Osteocyte (in vitro differentiated cells): Measurements from ENCODE around the gene COTL1. TPM values are rescaled to one million over a fixed set of nuclear protein-coding genes. Genes with fewer than 3 reads are reported as not detected.

Source experiments
- DNase-seq: peaks from one replicate; pipeline ENCODE4 v3.0.0; 2021; ENCODE audit warnings: mixed read lengths; ENCODE audit not compliant: unreplicated experiment; ENCODE audit errors: extremely low spot score
- H3K27ac Mint-ChIP-seq: one replicate; pipeline ENCODE4 v1.8.0; 2021; ENCODE audit warnings: mild to moderate bottlenecking, mixed read lengths; ENCODE audit not compliant: unreplicated experiment
- H3K27me3 Mint-ChIP-seq: one replicate; pipeline ENCODE4 v1.8.0; 2021; ENCODE audit warnings: mixed read lengths; ENCODE audit not compliant: unreplicated experiment
- H3K36me3 Mint-ChIP-seq: one replicate; pipeline ENCODE4 v1.8.0; 2021; ENCODE audit warnings: mixed read lengths; ENCODE audit not compliant: unreplicated experiment
- H3K4me1 Mint-ChIP-seq: one replicate; pipeline ENCODE4 v1.8.0; 2021; ENCODE audit warnings: mixed read lengths; ENCODE audit not compliant: unreplicated experiment
- H3K4me3 Mint-ChIP-seq: one replicate; pipeline ENCODE4 v1.8.0; 2021; ENCODE audit warnings: mild to moderate bottlenecking, moderate library complexity, mixed read lengths; ENCODE audit not compliant: unreplicated experiment
- H3K9me3 Mint-ChIP-seq: one replicate; pipeline ENCODE4 v1.8.0; 2021; ENCODE audit warnings: mixed read lengths; ENCODE audit not compliant: unreplicated experiment
- total RNA-seq: library from RNA; stranded (reverse); gene quantifications from 2 replicates; pipeline ENCODE4 v1.2.1, GENCODE V29; 2021
- TF ChIP-seq, protein P1 (sequence below): fragments of 200-600 bp; sonication (generic); IDR thresholded peaks from 2 replicates; pipeline ENCODE4 v1.5.0; 2021; ENCODE audit warnings: antibody characterized with exemption, mild to moderate bottlenecking, moderate library complexity

COTL1 gene
- total RNA-seq, 1 donor from 2014 or later = 103 TPM

DNA sequence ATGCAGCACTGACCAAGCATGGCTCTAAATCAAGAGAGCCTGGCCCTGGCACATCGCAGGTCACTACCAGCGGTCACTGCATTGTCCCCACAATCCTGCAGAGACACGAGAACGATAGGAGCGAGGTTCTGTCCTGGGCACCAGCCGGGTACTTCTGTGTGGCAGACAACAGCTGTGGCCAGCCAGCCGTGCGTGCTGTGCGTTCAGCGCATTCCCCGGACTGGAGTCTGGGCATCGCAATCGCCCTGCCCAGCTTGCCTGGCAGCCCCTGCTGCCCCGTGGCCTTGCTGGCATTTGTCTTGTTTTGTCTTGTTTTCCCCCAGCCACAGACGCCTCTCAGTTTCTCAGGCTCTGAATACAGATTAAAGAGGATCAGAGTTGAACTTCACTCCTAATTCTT is 33.9 kb downstream of the COTL1 start:
- H3K27ac Mint-ChIP-seq = no peak overlapping the region
- no peaks in the 10 kb centered on the region for H3K9me3 Mint-ChIP-seq
- no peaks in the 10 kb centered on the region for H3K36me3 Mint-ChIP-seq
- H3K4me1 Mint-ChIP-seq = peaks cover 13% of the 10 kb centered on the region
- TF ChIP-seq, protein P1, sequence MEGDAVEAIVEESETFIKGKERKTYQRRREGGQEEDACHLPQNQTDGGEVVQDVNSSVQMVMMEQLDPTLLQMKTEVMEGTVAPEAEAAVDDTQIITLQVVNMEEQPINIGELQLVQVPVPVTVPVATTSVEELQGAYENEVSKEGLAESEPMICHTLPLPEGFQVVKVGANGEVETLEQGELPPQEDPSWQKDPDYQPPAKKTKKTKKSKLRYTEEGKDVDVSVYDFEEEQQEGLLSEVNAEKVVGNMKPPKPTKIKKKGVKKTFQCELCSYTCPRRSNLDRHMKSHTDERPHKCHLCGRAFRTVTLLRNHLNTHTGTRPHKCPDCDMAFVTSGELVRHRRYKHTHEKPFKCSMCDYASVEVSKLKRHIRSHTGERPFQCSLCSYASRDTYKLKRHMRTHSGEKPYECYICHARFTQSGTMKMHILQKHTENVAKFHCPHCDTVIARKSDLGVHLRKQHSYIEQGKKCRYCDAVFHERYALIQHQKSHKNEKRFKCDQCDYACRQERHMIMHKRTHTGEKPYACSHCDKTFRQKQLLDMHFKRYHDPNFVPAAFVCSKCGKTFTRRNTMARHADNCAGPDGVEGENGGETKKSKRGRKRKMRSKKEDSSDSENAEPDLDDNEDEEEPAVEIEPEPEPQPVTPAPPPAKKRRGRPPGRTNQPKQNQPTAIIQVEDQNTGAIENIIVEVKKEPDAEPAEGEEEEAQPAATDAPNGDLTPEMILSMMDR = no peak
- DNase-seq = no peak
- H3K4me3 Mint-ChIP-seq = no peak overlapping the region
- no peaks in the 10 kb centered on the region for H3K27me3 Mint-ChIP-seq

GRCh38 chr16:84582958-84583516 is 34.8 kb downstream of the COTL1 start:
- H3K4me1 Mint-ChIP-seq = peaks cover 13% of the 10 kb centered on the region
- H3K27me3 Mint-ChIP-seq = no peaks in the 10 kb centered on the region

DNA sequence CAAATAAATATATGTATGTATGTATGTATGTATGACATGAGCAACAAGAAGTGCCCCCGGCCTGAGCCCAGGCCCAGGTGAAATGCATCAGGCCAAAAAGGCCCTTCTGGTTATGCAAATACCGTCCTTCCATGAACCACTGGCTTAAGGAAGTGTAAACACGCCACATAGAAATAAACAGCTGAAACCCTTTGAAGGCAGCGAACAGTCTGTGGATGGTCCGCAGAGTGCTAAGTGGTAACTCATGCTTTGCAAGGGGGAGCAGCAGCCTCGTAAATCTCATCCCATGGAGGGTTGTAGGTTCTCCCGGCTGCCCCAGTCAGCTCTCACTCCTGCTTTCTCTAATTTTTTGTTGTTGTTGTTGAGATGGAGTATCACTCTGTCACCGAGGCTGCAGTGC is 36.7 kb downstream of the COTL1 start:
- DNase-seq = no peak
- Mint-ChIP-seq H3K4me3 (no peak overlapping the region), H3K4me1 (peaks cover 6% of the 10 kb centered on the region), H3K36me3 (no peaks in the 10 kb centered on the region), H3K27me3 (no peaks in the 10 kb centered on the region), H3K27ac (no peak overlapping the region), H3K9me3 (no peaks in the 10 kb centered on the region)
- TF ChIP-seq, protein P1 = no peak

More at GRCh38 chr16:84582958-84583516, 34.8 kb downstream of the COTL1 start:
- no peak for DNase-seq
- Mint-ChIP-seq H3K36me3 (no peaks in the 10 kb centered on the region), H3K9me3 (no peaks in the 10 kb centered on the region), H3K27ac (no peak overlapping the region), H3K4me3 (no peak overlapping the region)
- TF ChIP-seq, protein P1 = no peak

GRCh38 chr16:84579936-84580335 is 37.9 kb downstream of the COTL1 start:
- TF ChIP-seq, protein P1 = no peak
- no peak for DNase-seq
- H3K27me3 Mint-ChIP-seq = no peaks in the 10 kb centered on the region
- H3K4me1 Mint-ChIP-seq = peaks cover 6% of the 10 kb centered on the region
- H3K27ac Mint-ChIP-seq = no peak overlapping the region
- no peaks in the 10 kb centered on the region for H3K36me3 Mint-ChIP-seq
- H3K9me3 Mint-ChIP-seq = no peaks in the 10 kb centered on the region
- no peak overlapping the region for H3K4me3 Mint-ChIP-seq

- no peak overlapping the region for H3K4me3 Mint-ChIP-seq
- no peaks in the 10 kb centered on the region for H3K9me3 Mint-ChIP-seq
- TF ChIP-seq, protein P1 = no peak
- DNase-seq = no peak
- H3K36me3 Mint-ChIP-seq = peaks cover 2% of the 10 kb centered on the region
- peaks cover 6% of the 10 kb centered on the region for H3K4me1 Mint-ChIP-seq
- H3K27me3 Mint-ChIP-seq = no peaks in the 10 kb centered on the region
- H3K27ac Mint-ChIP-seq = no peak overlapping the region
Measured at GRCh38 chr16:84578538-84579126, 39.2 kb downstream of the COTL1 start.
